ENCODE results near the gene IMPDH1. TPM values are rescaled to one million over a fixed set of nuclear protein-coding genes. Genes with fewer than 3 reads are reported as not detected.

IMPDH1 gene
- total RNA-seq, 2 experiments from 2014 or later, result 44.3 to 45.9 TPM

- Mint-ChIP-seq H3K4me1 (ENCODE audit: low read depth) (no peaks in the 10 kb centered on the region), H3K9me3 (no peaks in the 10 kb centered on the region), H3K27ac (no peak overlapping the region), H3K27me3 (ENCODE audit: low read depth) (no peaks in the 10 kb centered on the region), H3K36me3 (ENCODE audit: low read depth) (no peaks in the 10 kb centered on the region), H3K4me3 (no peak overlapping the region)
- intact Hi-C loops (cut with micrococcal nuclease), result loop anchor here (2.0 kb wide), 1 partner anchor 28 kb away; the partner anchor contains the start of gene IMPDH1
- DNase-seq, result no peak
- CTCF ChIA-PET, result interaction anchor here (0.6 to 2.4 kb wide), 17 partner anchors 7 to 238 kb away, joined by 3 to 19 read pairs (median 4); partner anchors contain the start of gene RBM28
These were observed 29.2 kb downstream of the IMPDH1 start for GRCh38 chr7:128380483-128381106.

GRCh38 chr7:128379900-128380479 lies 29.8 kb downstream of the IMPDH1 start:
- DNase-seq, result no peak
- Mint-ChIP-seq H3K9me3 (no peaks in the 10 kb centered on the region), H3K4me1 (ENCODE audit: low read depth) (no peaks in the 10 kb centered on the region), H3K27ac (no peak overlapping the region), H3K27me3 (ENCODE audit: low read depth) (no peaks in the 10 kb centered on the region), H3K36me3 (ENCODE audit: low read depth) (no peaks in the 10 kb centered on the region), H3K4me3 (no peak overlapping the region)
- CTCF ChIA-PET, result interaction anchor here (0.6 to 2.4 kb wide), 12 partner anchors 7 to 138 kb away, joined by 3 to 19 read pairs (median 4); partner anchors contain the start of gene RBM28
- intact Hi-C loops (cut with micrococcal nuclease), result loop anchor here (2.0 kb wide), 1 partner anchor 29 kb away; the partner anchor contains the start of gene IMPDH1

- intact Hi-C loops (cut with micrococcal nuclease), result no loop called here
- Mint-ChIP-seq H3K27ac (no peak overlapping the region), H3K9me3 (no peaks in the 10 kb centered on the region), H3K4me1 (ENCODE audit: low read depth) (no peaks in the 10 kb centered on the region), H3K4me3 (no peak overlapping the region), H3K36me3 (ENCODE audit: low read depth) (no peaks in the 10 kb centered on the region), H3K27me3 (ENCODE audit: low read depth) (peaks cover 2% of the 10 kb centered on the region)
- DNase-seq, result no peak
- CTCF ChIA-PET, result interaction anchor here (0.6 to 3.7 kb wide), 3 partner anchors 9 to 266 kb away, joined by 3 to 23 read pairs (median 3); no protein-coding TSS in a partner anchor
These were observed 31.1 kb downstream of the IMPDH1 start for GRCh38 chr7:128378637-128379036.

GRCh38 chr7:128376077-128376476 lies 33.7 kb downstream of the IMPDH1 start:
- CTCF ChIA-PET, result interaction anchor here (2.0 to 3.7 kb wide), 2 partner anchors 12 to 29 kb away, joined by 9 to 23 read pairs; no protein-coding TSS in a partner anchor
- intact Hi-C loops (cut with micrococcal nuclease), result no loop called here
- no peaks in the 10 kb centered on the region for H3K9me3 Mint-ChIP-seq
- H3K27ac Mint-ChIP-seq, result no peak overlapping the region
- no peaks in the 10 kb centered on the region for H3K4me1 Mint-ChIP-seq (ENCODE audit: low read depth)
- H3K4me3 Mint-ChIP-seq, result no peak overlapping the region
- no peaks in the 10 kb centered on the region for H3K36me3 Mint-ChIP-seq (ENCODE audit: low read depth)
- DNase-seq, result no peak
- peaks cover 4% of the 10 kb centered on the region for H3K27me3 Mint-ChIP-seq (ENCODE audit: low read depth)

- H3K36me3 Mint-ChIP-seq (ENCODE audit: low read depth), result no peaks in the 10 kb centered on the region
- no peak for DNase-seq
These were observed 35.7 kb downstream of the IMPDH1 start for GRCh38 chr7:128374041-128374440.

GRCh38 chr7:128373606-128374005 lies 36.2 kb downstream of the IMPDH1 start:
- CTCF ChIA-PET, result interaction anchor here (0.6 to 3.7 kb wide), 10 partner anchors 8 to 433 kb away, joined by 3 to 32 read pairs (median 4); no protein-coding TSS in a partner anchor

More at GRCh38 chr7:128374041-128374440, 35.7 kb downstream of the IMPDH1 start:
- H3K4me1 Mint-ChIP-seq (ENCODE audit: low read depth), result no peaks in the 10 kb centered on the region
- CTCF ChIA-PET, result interaction anchor here (0.6 to 3.7 kb wide), 10 partner anchors 7 to 433 kb away, joined by 3 to 32 read pairs (median 5); no protein-coding TSS in a partner anchor
- peaks cover 6% of the 10 kb centered on the region for H3K27me3 Mint-ChIP-seq (ENCODE audit: low read depth)
- no peaks in the 10 kb centered on the region for H3K9me3 Mint-ChIP-seq
- intact Hi-C loops (cut with micrococcal nuclease), result no loop called here
- H3K4me3 Mint-ChIP-seq, result no peak overlapping the region
- no peak overlapping the region for H3K27ac Mint-ChIP-seq

GRCh38 chr7:128370491-128370890 lies 39.3 kb downstream of the IMPDH1 start:
- intact Hi-C loops (cut with micrococcal nuclease), result no loop called here
- Mint-ChIP-seq H3K27ac (no peak overlapping the region), H3K4me3 (no peak overlapping the region), H3K36me3 (ENCODE audit: low read depth) (no peaks in the 10 kb centered on the region), H3K27me3 (ENCODE audit: low read depth) (peaks cover 12% of the 10 kb centered on the region), H3K9me3 (no peaks in the 10 kb centered on the region), H3K4me1 (ENCODE audit: low read depth) (no peaks in the 10 kb centered on the region)
- CTCF ChIA-PET, result interaction anchor here (1.2 to 3.7 kb wide), 2 partner anchors 11 to 17 kb away, joined by 5 to 32 read pairs; no protein-coding TSS in a partner anchor
- DNase-seq, result no peak

More at GRCh38 chr7:128373606-128374005, 36.2 kb downstream of the IMPDH1 start:
- Mint-ChIP-seq H3K9me3 (no peaks in the 10 kb centered on the region), H3K27ac (no peak overlapping the region), H3K27me3 (ENCODE audit: low read depth) (peaks cover 6% of the 10 kb centered on the region), H3K4me1 (ENCODE audit: low read depth) (no peaks in the 10 kb centered on the region), H3K36me3 (ENCODE audit: low read depth) (no peaks in the 10 kb centered on the region), H3K4me3 (no peak overlapping the region)
- intact Hi-C loops (cut with micrococcal nuclease), result no loop called here
- DNase-seq, result no peak

- no peaks in the 10 kb centered on the region for H3K36me3 Mint-ChIP-seq (ENCODE audit: low read depth)
- peaks cover 12% of the 10 kb centered on the region for H3K4me1 Mint-ChIP-seq (ENCODE audit: low read depth)
- H3K27me3 Mint-ChIP-seq (ENCODE audit: low read depth), result peaks cover 37% of the 10 kb centered on the region
- H3K27ac Mint-ChIP-seq, result no peak overlapping the region
- CTCF ChIA-PET, result interaction anchor here (1.0 to 1.3 kb wide), 2 partner anchors 14 to 20 kb away, joined by 3 to 5 read pairs; no protein-coding TSS in a partner anchor
- intact Hi-C loops (cut with micrococcal nuclease), result no loop called here
- no peaks in the 10 kb centered on the region for H3K9me3 Mint-ChIP-seq
- no peak overlapping the region for H3K4me3 Mint-ChIP-seq
- no peak for DNase-seq
These were observed 42.8 kb downstream of the IMPDH1 start for GRCh38 chr7:128366986-128367385.

GRCh38 chr7:128366300-128366699 lies 43.5 kb downstream of the IMPDH1 start:
- no peaks in the 10 kb centered on the region for H3K36me3 Mint-ChIP-seq (ENCODE audit: low read depth)
- CTCF ChIA-PET, result interaction anchor here (1.0 to 1.3 kb wide), 3 partner anchors 15 to 32 kb away, joined by 3 to 5 read pairs (median 3); no protein-coding TSS in a partner anchor
- no peaks in the 10 kb centered on the region for H3K9me3 Mint-ChIP-seq
- intact Hi-C loops (cut with micrococcal nuclease), result no loop called here
- H3K4me3 Mint-ChIP-seq, result no peak overlapping the region
- peaks cover 15% of the 10 kb centered on the region for H3K4me1 Mint-ChIP-seq (ENCODE audit: low read depth)
- H3K27me3 Mint-ChIP-seq (ENCODE audit: low read depth), result peaks cover 40% of the 10 kb centered on the region
- DNase-seq, result no peak
- H3K27ac Mint-ChIP-seq, result no peak overlapping the region

- no peak overlapping the region for H3K27ac Mint-ChIP-seq
- H3K4me1 Mint-ChIP-seq (ENCODE audit: low read depth), result peaks cover 22% of the 10 kb centered on the region
- CTCF ChIA-PET, result interaction anchor here (1.0 kb wide), 1 partner anchor 32 kb away, joined by 3 read pairs; no protein-coding TSS in a partner anchor
- no peaks in the 10 kb centered on the region for H3K36me3 Mint-ChIP-seq (ENCODE audit: low read depth)
- no peak overlapping the region for H3K4me3 Mint-ChIP-seq
- intact Hi-C loops (cut with micrococcal nuclease), result no loop called here
- no peaks in the 10 kb centered on the region for H3K9me3 Mint-ChIP-seq
- DNase-seq, result no peak
- H3K27me3 Mint-ChIP-seq (ENCODE audit: low read depth), result peaks cover 45% of the 10 kb centered on the region
These were observed 44.4 kb downstream of the IMPDH1 start for GRCh38 chr7:128365432-128365831.

- Mint-ChIP-seq H3K27ac (no peak overlapping the region), H3K4me3 (no peak overlapping the region), H3K9me3 (no peaks in the 10 kb centered on the region), H3K27me3 (ENCODE audit: low read depth) (peaks cover 45% of the 10 kb centered on the region), H3K4me1 (ENCODE audit: low read depth) (peaks cover 22% of the 10 kb centered on the region), H3K36me3 (ENCODE audit: low read depth) (no peaks in the 10 kb centered on the region)
- CTCF ChIA-PET, result interaction anchor here (0.7 to 1.0 kb wide), 4 partner anchors 17 to 91 kb away, joined by 3 read pairs; no protein-coding TSS in a partner anchor
- no peak for DNase-seq
- intact Hi-C loops (cut with micrococcal nuclease), result loop anchor here (5.0 kb wide), 1 partner anchor 467 kb away; no protein-coding TSS in a partner anchor
These were observed 45.5 kb downstream of the IMPDH1 start for GRCh38 chr7:128364166-128364870.

All from activated naive CD4-positive, alpha-beta T cell treated with anti-CD3 and anti-CD28 coated beads for 36 hours (primary cell).